Loucy (cell line): ENCODE data around the gene PPP3CA.

ENCODE experiments used
- H2AFZ ChIP-seq: fragments of 200-600 bp; sonication (generic); 2 replicates; pipeline ENCODE4 v1.6.0; 2016; ENCODE audit warnings: antibody characterized with exemption, mild to moderate bottlenecking, low read length, moderate library complexity
- H3F3A ChIP-seq: fragments of 200-600 bp; 2 replicates; pipeline ENCODE4 v1.6.0; 2016; ENCODE audit warnings: antibody characterized with exemption, low read depth, mild to moderate bottlenecking
- H3K27me3 ChIP-seq: fragments of 200-600 bp; sonication (generic); 2 replicates; pipeline ENCODE4 v1.6.1; 2014; ENCODE audit warnings: low read length, mild to moderate bottlenecking; ENCODE audit not compliant: insufficient read depth, poor library complexity, severe bottlenecking
- H3K36me3 ChIP-seq: fragments of 200-600 bp; sonication (generic); 2 replicates; pipeline ENCODE4 v1.6.1; 2016; ENCODE audit warnings: low read length; ENCODE audit not compliant: insufficient read depth
- H3K4me1 ChIP-seq: fragments of 200-600 bp; sonication (generic); 2 replicates; pipeline ENCODE4 v1.5.1; 2014; ENCODE audit warnings: low read length, mild to moderate bottlenecking; ENCODE audit not compliant: insufficient read depth, poor library complexity, severe bottlenecking
- H3K4me2 ChIP-seq: fragments of 200-600 bp; sonication (generic); 2 replicates; pipeline ENCODE4 v1.6.0; 2014; ENCODE audit warnings: antibody characterized with exemption, low read length, low read depth, mild to moderate bottlenecking; ENCODE audit not compliant: poor library complexity, severe bottlenecking
- H3K4me3 ChIP-seq: fragments of 200-600 bp; sonication (generic); 2 replicates; pipeline ENCODE4 v1.5.1; 2014; ENCODE audit warnings: low read length, mild to moderate bottlenecking, mixed read lengths; ENCODE audit not compliant: poor library complexity, severe bottlenecking
- H3K79me2 ChIP-seq: fragments of 200-600 bp; sonication (generic); 2 replicates; pipeline ENCODE4 v1.6.1; 2014; ENCODE audit warnings: low read length; ENCODE audit not compliant: insufficient read depth
- H3K9ac ChIP-seq: fragments of 200-600 bp; sonication (generic); 2 replicates; pipeline ENCODE4 v1.6.0; 2014; ENCODE audit warnings: mild to moderate bottlenecking, low read depth, low read length, moderate library complexity; ENCODE audit not compliant: poor library complexity, severe bottlenecking
- H3K9me2 ChIP-seq: fragments of 200-600 bp; sonication (generic); replicated peaks from 2 replicates; pipeline ENCODE4 v1.6.1; 2016; ENCODE audit warnings: low read depth, low read length, mixed read lengths
- H3K9me3 ChIP-seq: fragments of 200-600 bp; sonication (generic); 2 replicates; pipeline ENCODE4 v1.6.1; 2014; ENCODE audit warnings: mild to moderate bottlenecking, antibody characterized with exemption, low read length, low read depth; ENCODE audit not compliant: insufficient read depth
- H4K20me1 ChIP-seq: fragments of 200-600 bp; sonication (generic); 2 replicates; pipeline ENCODE4 v1.6.0; 2014; ENCODE audit warnings: antibody characterized with exemption, low read length, mild to moderate bottlenecking; ENCODE audit not compliant: insufficient read depth, poor library complexity, severe bottlenecking
- EZH2phosphoT487 ChIP-seq: fragments of 200-600 bp; IDR thresholded peaks from 2 replicates; pipeline ENCODE4 v1.6.1; 2018; ENCODE audit warnings: antibody characterized with exemption, mild to moderate bottlenecking, moderate library complexity, borderline replicate concordance
- TF ChIP-seq, protein P1 (sequence below): fragments of 200-600 bp; sonication (generic); conservative IDR thresholded peaks from 2 replicates; pipeline ENCODE4 v1.5.1; 2014; ENCODE audit warnings: mild to moderate bottlenecking, antibody characterized with exemption, low read length

Gene PPP3CA

DNA sequence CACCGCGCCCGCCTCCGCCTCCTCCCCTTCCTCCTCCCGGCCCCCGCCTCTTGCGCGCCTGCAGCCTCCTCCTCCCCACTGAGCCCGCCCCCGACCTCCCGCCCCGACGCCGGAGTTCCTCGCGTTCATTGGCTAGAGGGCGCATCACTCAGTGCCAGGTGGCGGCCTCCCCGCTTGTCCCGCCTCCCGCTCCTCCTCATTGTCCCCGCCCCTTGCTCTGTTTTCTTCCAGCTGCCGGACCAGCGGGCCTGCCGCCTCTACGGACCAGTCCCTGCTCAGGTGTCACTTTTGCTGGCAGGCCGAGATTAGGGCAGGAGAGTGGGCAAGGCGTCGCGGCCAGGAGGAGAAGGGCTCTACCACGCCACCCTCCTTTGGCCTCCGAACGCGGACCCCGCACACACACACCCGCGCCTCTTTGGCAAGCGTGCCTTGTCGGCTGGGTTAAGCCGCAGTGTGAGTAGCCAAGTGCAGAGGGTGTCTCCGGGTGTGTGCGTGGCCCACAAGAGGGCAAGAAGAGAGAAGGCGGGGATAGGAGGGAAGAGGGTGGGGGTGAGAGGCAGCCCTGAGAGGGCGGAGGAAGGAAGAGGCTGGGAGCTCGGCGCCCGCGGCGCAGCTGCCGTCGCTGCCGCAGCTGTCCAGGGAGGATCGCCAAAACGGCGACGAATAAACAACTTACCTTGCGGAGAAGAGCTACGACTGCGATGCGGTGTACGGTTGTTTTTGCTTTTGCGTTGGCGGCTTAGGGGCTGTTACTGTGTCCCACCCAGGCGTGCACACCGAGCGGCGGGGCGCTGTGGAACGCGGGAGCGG is 436 bp upstream of the PPP3CA start:
- Histone ChIP-seq H3K9me2 (no peaks in the 10 kb centered on the region), H3K27me3 (no peaks in the 10 kb centered on the region), H3K4me1 (peaks cover 29% of the 10 kb centered on the region), H3K36me3 (no peaks in the 10 kb centered on the region), H3K4me3 (peak overlapping the region; percentile 86), H4K20me1 (peaks cover 29% of the 10 kb centered on the region), H3F3A (peaks cover 11% of the 10 kb centered on the region; the same call in 1 of the 2 replicates), H2AFZ (peak overlapping the region; percentile 97), H3K79me2 (peaks cover 30% of the 10 kb centered on the region), H3K9me3 (no peaks in the 10 kb centered on the region), H3K9ac (peak overlapping the region; percentile 80), H3K4me2 (peak overlapping the region; percentile 96)
- TF ChIP-seq, protein P1, sequence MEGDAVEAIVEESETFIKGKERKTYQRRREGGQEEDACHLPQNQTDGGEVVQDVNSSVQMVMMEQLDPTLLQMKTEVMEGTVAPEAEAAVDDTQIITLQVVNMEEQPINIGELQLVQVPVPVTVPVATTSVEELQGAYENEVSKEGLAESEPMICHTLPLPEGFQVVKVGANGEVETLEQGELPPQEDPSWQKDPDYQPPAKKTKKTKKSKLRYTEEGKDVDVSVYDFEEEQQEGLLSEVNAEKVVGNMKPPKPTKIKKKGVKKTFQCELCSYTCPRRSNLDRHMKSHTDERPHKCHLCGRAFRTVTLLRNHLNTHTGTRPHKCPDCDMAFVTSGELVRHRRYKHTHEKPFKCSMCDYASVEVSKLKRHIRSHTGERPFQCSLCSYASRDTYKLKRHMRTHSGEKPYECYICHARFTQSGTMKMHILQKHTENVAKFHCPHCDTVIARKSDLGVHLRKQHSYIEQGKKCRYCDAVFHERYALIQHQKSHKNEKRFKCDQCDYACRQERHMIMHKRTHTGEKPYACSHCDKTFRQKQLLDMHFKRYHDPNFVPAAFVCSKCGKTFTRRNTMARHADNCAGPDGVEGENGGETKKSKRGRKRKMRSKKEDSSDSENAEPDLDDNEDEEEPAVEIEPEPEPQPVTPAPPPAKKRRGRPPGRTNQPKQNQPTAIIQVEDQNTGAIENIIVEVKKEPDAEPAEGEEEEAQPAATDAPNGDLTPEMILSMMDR, result no peak
- no peak for TF ChIP-seq EZH2phosphoT487

DNA sequence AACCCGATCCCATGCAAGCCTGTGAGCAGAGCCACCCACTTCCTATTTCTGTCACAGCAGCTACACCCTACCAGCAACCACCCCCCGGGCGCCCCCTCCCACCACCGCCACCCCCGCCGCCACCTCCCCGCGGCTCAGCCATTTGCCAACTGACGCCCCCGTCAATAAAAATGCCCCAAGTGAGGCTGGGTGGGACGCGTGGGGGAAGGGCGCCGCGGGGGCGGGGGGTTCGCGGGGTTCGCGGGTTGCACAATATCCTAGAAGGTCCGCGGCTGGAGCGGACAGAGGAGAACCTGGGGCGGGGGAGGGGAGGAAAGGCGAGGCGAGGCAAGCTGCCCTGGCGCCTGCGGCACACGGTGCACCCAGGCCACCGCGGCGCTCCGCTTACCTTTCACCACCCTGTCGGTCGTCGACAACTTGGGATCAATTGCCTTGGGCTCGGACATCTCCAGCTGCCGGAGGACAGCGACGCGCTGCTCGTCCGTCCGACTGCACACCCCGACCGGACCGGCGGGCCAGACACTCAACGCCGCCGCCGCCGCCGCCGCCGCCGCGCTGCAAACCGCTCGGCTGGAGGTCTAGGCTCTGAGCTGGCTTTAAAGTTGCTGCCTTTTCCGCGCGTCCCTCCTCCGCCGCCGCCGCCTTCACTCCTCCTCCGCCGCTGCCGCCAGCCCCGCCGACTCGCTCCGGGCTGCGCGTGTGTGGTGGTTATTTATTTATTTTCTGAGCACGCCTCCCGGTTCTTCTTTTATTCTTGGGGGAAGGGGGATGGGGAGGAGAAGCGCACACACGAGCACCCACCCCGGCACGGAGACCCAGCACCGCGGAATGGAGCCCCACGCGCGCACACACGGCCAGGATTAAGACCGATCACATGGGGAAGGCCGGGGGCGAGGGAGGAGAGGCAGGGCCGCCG is 717 bp downstream of the PPP3CA start:
- H3K36me3 ChIP-seq, result no peaks in the 10 kb centered on the region
- H3K4me1 ChIP-seq, result peaks cover 36% of the 10 kb centered on the region
- no peaks in the 10 kb centered on the region for H3K9me2 ChIP-seq
- H3K79me2 ChIP-seq, result peaks cover 42% of the 10 kb centered on the region
- no peaks in the 10 kb centered on the region for H3K27me3 ChIP-seq
- peak overlapping the region; percentile 52 for H3K4me2 ChIP-seq
- peak overlapping the region; percentile 88 for H2AFZ ChIP-seq
- H4K20me1 ChIP-seq, result peaks cover 37% of the 10 kb centered on the region
- peak overlapping the region; percentile 86 for H3K4me3 ChIP-seq
- TF ChIP-seq, protein P1, result no peak
- no peak for TF ChIP-seq EZH2phosphoT487
- peaks cover 11% of the 10 kb centered on the region; the same call in 1 of the 2 replicates for H3F3A ChIP-seq
- H3K9me3 ChIP-seq, result no peaks in the 10 kb centered on the region
- peak overlapping the region; percentile 80 for H3K9ac ChIP-seq

DNA sequence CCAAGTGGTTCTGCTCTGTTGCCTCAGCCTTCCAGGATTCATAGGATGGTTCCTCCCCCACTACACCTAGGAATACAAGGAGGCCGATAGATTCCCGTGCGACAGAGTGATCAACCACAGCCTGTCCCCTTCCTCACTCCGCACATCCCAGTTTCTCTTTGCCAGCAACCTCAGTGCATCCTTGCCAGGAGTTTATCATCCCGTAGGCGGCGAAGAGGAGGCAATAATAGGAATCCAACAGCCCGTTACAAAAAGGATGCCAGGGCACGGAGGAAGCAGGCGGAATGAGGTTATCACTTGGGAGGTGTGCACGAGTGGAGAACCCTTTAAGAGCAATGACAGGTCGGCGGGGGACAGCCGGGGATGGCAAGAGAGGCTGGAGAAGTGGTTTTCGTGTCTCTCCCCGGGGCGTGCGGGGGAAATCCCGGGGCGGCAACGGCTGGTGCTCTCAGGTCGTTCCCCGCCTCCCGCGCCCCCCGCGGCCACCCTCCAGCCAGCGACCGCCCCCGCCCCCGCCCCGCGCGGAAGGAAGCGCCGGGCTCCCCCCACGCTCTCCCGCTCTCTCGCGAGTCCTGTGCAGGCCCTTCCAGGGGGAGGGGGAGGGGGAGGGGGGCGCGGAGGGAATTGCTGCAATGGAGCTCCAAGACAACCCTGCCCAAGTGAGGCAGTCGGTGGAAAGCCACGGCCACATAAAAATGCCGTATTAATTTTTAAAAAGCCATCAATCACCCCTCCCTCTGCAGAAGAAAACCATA is 1.6 kb downstream of the PPP3CA start:
- Histone ChIP-seq H3K27me3 (no peaks in the 10 kb centered on the region), H3K9ac (peak overlapping the region; percentile 80), H3K9me3 (no peaks in the 10 kb centered on the region), H4K20me1 (peaks cover 39% of the 10 kb centered on the region), H3K4me2 (peak overlapping the region; percentile 91), H3K36me3 (no peaks in the 10 kb centered on the region), H2AFZ (peak overlapping the region; percentile 88), H3F3A (peaks cover 11% of the 10 kb centered on the region; the same call in 1 of the 2 replicates), H3K4me3 (peak overlapping the region; percentile 86), H3K4me1 (peaks cover 37% of the 10 kb centered on the region), H3K79me2 (peaks cover 50% of the 10 kb centered on the region), H3K9me2 (no peaks in the 10 kb centered on the region)
- TF ChIP-seq EZH2phosphoT487, result no peak
- TF ChIP-seq, protein P1, result no peak
